Left ventricle myocardium inferior (tissue), 1 donor: ENCODE data around the gene JAML. TPM values are rescaled to one million over a fixed set of nuclear protein-coding genes. Genes with fewer than 3 reads are reported as not detected.

Experiments used
- DNase-seq: peaks from one replicate; pipeline ENCODE4 v3.0.0-alpha.2; 2020
- H3K27ac ChIP-seq: fragments of 200-600 bp; replicated peaks from 2 replicates; pipeline ENCODE4 v1.8.0; 2021
- H3K27me3 ChIP-seq: fragments of 200-600 bp; 2 replicates; pipeline ENCODE4 v1.8.0; 2021; ENCODE audit warnings: low read depth
- H3K36me3 ChIP-seq: fragments of 200-600 bp; 2 replicates; pipeline ENCODE4 v1.8.0; 2021
- H3K4me1 ChIP-seq: fragments of 200-600 bp; 2 replicates; pipeline ENCODE4 v1.8.0; 2021
- H3K4me3 ChIP-seq: fragments of 200-600 bp; 2 replicates; pipeline ENCODE4 v1.8.0; 2021; ENCODE audit warnings: mild to moderate bottlenecking, moderate library complexity
- H3K9me3 ChIP-seq: fragments of 200-600 bp; replicated peaks from 2 replicates; pipeline ENCODE4 v1.8.0; 2021
- CTCF ChIP-seq: fragments of 200-600 bp; IDR thresholded peaks from 2 replicates; pipeline ENCODE4 v1.8.0; 2021; ENCODE audit warnings: antibody characterized with exemption, mild to moderate bottlenecking, borderline replicate concordance
- intact Hi-C: fragments of 100-400 bp; cut with micrococcal nuclease; formaldehyde crosslinking; loops from one replicate; pipeline ENCODE4 v1.11.0; 2022
- total RNA-seq: library from RNA; stranded (reverse); fragmentation: NEBNext Ultra II Directional; extraction: Animal tissue kit (Norgen Biotek cat#: 25700); gene quantifications from one replicate; pipeline ENCODE4 v1.2.1, GENCODE V29; 2021
- donor health status: DM: no; HTN: yes; CAD: no; lungs with severe emphysema.

The JAML gene
- total RNA-seq, 1 donor from 2014 or later = 2.9 TPM

- Histone ChIP-seq H3K4me1 (peaks cover 14% of the 10 kb centered on the region), H3K27me3 (no peaks in the 10 kb centered on the region), H3K9me3 (no peaks in the 10 kb centered on the region), H3K4me3 (no peak overlapping the region), H3K36me3 (no peaks in the 10 kb centered on the region), H3K27ac (peak overlapping the region; percentile 7)
- intact Hi-C loops = no loop called here
- peak; percentile 14 for DNase-seq
- TF ChIP-seq CTCF = no peak
Measured at GRCh38 chr11:118206391-118207031, 18.3 kb downstream of the JAML start.

GRCh38 chr11:118205606-118206378 is 19.0 kb downstream of the JAML start:
- TF ChIP-seq CTCF = no peak
- no peak for DNase-seq
- Histone ChIP-seq H3K4me3 (no peak overlapping the region), H3K4me1 (peaks cover 7% of the 10 kb centered on the region), H3K9me3 (no peaks in the 10 kb centered on the region), H3K27me3 (no peaks in the 10 kb centered on the region), H3K36me3 (no peaks in the 10 kb centered on the region), H3K27ac (peak overlapping the region; percentile 7)
- intact Hi-C loops = no loop called here

- Histone ChIP-seq H3K36me3 (no peaks in the 10 kb centered on the region), H3K9me3 (no peaks in the 10 kb centered on the region), H3K27me3 (no peaks in the 10 kb centered on the region), H3K4me3 (no peak overlapping the region), H3K27ac (no peak overlapping the region), H3K4me1 (peaks cover 14% of the 10 kb centered on the region)
- intact Hi-C loops = no loop called here
- no peak for DNase-seq
- no peak for TF ChIP-seq CTCF
Measured at GRCh38 chr11:118202599-118203422, 22.0 kb downstream of the JAML start.

GRCh38 chr11:118201966-118202365 is 22.8 kb downstream of the JAML start:
- Histone ChIP-seq H3K36me3 (no peaks in the 10 kb centered on the region), H3K27ac (no peak overlapping the region), H3K4me1 (peaks cover 14% of the 10 kb centered on the region), H3K9me3 (no peaks in the 10 kb centered on the region), H3K27me3 (no peaks in the 10 kb centered on the region), H3K4me3 (no peak overlapping the region)
- TF ChIP-seq CTCF = no peak
- intact Hi-C loops = no loop called here
- DNase-seq = no peak

GRCh38 chr11:118200901-118201680 is 23.7 kb downstream of the JAML start:
- no peak overlapping the region for H3K4me3 ChIP-seq
- intact Hi-C loops = no loop called here
- TF ChIP-seq CTCF = no peak
- no peaks in the 10 kb centered on the region for H3K36me3 ChIP-seq
- H3K27me3 ChIP-seq = no peaks in the 10 kb centered on the region
- DNase-seq = no peak
- no peak overlapping the region for H3K27ac ChIP-seq
- no peaks in the 10 kb centered on the region for H3K9me3 ChIP-seq
- peaks cover 14% of the 10 kb centered on the region for H3K4me1 ChIP-seq
